ENCODE data around the gene DBF4B.

The DBF4B gene

GRCh38 chr17:44759916-44760243 lies 51.4 kb downstream of the DBF4B start:
- DNase-seq (ENCODE audit: low spot score): no peak

GRCh38 chr17:44760474-44761308 lies 52.2 kb downstream of the DBF4B start:
- DNase-seq (ENCODE audit: low spot score): no peak

DNA sequence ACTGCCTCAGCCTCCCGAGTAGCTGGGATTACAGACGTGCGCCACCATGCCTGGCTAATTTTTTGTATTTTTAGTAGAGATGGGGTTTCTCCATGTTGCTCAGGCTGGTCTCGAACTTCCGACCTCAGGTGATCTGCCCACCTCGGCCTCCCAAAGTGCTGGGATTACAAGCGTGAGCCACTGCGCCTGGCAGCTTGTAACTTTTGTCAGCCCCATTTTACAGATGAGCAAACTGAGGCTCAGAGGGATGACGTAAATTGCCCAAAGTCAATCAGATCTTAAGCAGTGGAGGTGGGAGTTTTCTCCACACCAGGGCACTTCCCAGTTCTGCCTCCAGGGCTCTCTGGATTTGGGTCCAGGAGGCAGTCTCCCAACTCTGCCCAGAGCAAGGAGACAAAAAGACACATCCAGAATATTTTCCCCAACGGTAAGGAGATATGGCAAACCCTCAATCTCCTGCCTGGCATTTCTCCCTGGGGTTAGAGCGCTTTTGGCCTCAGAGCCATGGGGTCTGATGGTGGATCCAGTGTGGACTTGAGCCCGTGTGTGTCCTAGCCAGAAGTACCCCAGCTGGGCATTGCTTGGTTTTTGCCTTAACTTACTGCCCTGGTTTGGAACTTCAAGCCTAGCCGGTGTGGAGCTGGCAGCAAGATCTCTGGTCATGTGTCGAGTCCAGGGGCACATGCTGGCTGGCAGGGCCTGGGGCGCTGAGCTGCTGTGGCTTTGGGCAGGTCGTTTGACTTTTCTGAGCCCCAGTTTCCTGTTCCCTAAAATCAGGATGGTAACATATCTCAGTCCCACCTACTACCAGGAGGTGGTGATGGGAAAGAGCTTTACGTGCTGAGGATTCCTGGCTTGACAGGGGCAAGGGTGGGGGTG lies 53.7 kb downstream of the DBF4B start:
- DNase-seq (ENCODE audit: low spot score): no peak

- DNase-seq (ENCODE audit: low spot score): no peak
Measured at GRCh38 chr17:44763170-44763569, 54.7 kb downstream of the DBF4B start.

GRCh38 chr17:44765965-44766364 lies 57.5 kb downstream of the DBF4B start:
- no peak for DNase-seq (ENCODE audit: low spot score)

- no peak for DNase-seq (ENCODE audit: low spot score)
Measured at GRCh38 chr17:44766409-44767038, 58.1 kb downstream of the DBF4B start.

GRCh38 chr17:44767493-44767892 lies 59.0 kb downstream of the DBF4B start:
- no peak for DNase-seq (ENCODE audit: low spot score)

DNA sequence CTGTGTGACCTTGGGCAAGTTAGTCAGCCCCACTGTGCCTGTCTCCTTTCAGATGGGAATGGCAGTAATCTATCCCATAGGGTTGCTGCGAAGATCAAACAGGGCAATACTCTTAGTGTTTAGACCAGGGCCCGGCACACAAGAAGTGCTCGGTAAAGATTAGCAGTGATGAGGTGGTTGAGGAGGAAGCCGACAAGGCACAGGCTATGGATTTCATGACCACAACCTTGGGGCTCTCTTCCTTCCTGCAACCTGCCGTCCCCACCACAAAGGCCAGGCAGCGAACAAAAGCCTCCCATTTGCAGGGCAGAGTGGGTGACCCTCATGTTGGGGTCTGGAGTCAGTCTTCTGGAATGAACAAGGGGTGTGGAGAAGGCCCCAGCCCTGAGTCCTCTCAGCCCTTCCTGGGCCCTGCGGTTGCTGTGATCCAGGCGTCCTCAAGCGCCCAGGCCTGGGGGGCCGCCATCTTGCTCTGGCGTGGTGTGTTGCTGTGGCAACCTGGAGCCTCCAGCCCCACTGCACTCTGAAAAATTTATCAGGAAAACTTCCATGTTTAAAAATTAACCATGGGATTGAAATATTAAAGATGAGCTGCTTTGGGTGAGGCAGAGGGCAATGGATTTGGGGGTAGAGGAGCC lies 60.2 kb downstream of the DBF4B start:
- DNase-seq (ENCODE audit: low spot score): no peak

GRCh38 chr17:44769230-44769629 lies 60.8 kb downstream of the DBF4B start:
- no peak for DNase-seq (ENCODE audit: low spot score)

DNA sequence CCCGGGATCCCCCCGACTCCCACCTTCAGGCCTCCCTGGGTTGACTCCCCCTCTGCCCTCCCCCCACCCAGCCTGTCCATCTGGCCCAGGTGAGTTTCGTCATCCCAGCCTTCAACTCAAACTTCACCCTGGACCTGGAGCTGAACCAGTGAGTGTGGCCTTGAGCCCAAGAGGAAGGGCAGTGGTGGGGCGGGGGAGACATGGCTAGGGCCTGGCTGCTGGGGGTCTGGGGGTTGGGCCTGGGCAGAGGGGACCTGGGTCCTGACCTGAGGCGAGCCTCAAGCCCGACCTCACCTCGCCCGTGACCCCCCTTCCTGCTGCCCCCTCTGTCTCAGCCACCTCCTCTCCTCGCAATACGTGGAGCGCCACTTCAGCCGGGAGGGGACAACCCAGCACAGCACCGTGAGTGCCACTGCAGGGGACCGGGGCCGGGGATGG lies 61.2 kb downstream of the DBF4B start:
- DNase-seq (ENCODE audit: low spot score): no peak

DNA sequence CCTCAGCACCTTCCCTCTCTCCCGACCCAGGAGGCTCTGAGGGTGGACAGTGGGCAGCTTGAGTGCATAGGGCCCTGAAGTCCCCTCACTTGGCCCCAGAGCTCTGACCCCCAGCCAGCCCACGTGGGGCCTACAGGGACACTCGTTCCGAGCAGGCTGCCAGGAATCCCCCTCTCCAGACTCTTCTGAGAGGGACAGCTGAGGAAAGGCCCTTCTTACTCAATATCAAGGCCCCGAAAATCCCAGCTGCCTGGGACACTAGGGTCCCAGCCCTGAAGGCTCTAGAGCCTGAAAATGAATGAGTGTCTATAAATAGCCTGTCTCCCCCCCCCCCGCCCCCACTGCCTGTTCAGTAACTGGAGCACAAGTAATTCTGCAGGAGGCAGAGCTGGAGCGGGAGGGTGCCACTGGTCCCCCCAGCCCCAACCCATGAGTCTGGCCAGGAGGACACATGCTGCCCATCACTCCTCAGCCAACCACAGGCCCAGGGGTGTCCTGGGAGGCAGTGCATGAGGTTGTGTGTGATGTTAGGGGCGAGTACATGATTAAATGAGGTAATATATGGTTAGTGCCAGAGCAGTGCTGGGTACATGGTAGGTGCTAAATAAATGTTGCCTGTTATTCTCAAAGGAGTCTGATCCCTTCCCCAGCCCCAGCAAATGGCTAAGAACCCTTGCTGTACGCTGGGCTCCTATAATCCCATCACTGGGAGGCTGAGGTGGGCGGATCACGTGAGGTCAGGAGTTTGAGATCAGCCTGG lies 61.9 kb downstream of the DBF4B start:
- DNase-seq (ENCODE audit: low spot score): no peak

DNA sequence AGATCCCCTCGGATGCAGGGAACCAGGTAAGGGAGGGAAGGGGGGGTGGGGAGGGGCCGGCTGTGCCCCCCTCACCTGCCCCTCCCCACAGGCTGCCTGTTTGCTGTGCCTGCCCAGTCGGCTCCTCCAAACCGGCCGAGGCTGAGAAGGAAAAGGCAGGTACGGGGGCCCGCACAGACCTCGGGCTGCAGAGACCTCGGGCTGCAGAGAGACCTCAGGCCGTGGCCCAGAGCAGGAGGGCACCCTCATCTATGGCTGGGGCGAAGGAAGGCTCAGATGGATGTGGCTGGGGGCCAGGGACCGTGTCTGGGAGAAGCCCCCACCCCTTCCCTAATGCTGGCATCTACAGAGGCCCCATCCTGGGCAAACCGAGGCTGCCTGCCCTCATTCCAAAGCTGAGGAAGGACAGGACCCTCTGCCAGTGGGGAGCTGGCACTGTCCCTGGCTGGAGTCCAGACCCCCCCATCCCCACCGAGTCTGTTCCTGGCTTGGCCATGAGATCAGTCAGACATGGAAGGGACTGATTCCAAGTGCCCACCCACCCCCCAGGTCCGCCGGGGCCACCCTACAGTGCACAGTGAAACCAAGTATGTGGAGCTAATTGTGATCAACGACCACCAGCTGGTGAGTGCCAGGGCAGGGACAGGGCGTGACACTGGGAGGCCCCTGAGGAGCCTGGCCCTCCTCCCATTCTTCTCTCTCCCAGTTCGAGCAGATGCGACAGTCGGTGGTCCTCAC lies 64.0 kb downstream of the DBF4B start:
- DNase-seq (ENCODE audit: low spot score): no peak

DNA sequence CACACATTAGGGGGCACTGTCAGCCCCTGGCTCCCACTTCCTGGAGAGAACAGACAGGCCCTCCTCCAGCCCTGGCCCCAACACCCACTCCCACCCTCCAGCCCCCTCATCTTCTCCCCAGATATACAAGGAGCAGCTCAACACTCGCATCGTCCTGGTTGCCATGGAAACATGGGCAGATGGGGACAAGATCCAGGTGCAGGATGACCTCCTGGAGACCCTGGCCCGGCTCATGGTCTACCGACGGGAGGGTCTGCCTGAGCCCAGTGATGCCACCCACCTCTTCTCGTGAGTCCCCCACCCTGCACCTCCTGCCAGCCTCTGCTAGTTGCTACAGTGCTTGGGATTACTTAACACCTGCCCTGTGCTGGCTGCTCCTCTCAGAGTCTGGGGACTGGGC lies 64.7 kb downstream of the DBF4B start:
- no peak for DNase-seq (ENCODE audit: low spot score)

DNA sequence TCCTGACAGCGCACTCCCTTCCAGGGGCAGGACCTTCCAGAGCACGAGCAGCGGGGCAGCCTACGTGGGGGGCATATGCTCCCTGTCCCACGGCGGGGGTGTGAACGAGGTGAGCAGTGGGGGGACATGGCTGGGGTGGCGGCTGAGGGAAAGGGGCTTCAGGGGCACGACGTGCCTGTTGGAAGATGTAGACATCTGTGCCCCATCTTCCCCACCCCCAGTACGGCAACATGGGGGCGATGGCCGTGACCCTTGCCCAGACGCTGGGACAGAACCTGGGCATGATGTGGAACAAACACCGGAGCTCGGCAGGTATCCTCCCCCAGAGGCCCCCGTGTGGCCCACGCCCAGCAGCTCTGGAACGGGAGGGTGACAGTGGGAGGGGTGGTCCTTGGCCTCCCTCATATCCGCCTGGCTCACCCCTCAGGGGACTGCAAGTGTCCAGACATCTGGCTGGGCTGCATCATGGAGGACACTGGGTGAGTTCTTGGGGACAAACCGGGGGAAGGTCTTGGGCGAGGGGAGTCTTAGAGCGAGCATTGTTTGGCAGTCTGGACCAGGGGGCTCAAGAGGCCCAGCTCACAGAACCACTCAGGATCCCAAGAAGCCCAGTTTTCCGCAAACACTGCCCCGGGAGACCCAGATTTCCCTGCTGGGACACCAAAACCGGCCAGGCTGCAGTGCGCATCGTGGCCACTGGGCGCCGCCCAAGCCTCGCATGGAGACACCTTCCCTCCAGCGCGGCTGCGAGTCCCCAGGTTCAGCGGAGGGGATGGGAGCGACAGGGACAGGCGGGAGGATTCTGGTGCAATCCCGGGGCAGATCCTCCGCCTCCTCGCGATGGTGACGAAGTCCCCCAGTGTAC lies 66.0 kb downstream of the DBF4B start:
- peak; percentile 80 for DNase-seq (ENCODE audit: low spot score)

GRCh38 chr17:44775136-44775837 lies 66.8 kb downstream of the DBF4B start:
- peak; percentile 99 for DNase-seq (ENCODE audit: low spot score)

GRCh38 chr17:44775838-44776621 lies 67.6 kb downstream of the DBF4B start:
- peak; percentile 60 for DNase-seq (ENCODE audit: low spot score)

DNA sequence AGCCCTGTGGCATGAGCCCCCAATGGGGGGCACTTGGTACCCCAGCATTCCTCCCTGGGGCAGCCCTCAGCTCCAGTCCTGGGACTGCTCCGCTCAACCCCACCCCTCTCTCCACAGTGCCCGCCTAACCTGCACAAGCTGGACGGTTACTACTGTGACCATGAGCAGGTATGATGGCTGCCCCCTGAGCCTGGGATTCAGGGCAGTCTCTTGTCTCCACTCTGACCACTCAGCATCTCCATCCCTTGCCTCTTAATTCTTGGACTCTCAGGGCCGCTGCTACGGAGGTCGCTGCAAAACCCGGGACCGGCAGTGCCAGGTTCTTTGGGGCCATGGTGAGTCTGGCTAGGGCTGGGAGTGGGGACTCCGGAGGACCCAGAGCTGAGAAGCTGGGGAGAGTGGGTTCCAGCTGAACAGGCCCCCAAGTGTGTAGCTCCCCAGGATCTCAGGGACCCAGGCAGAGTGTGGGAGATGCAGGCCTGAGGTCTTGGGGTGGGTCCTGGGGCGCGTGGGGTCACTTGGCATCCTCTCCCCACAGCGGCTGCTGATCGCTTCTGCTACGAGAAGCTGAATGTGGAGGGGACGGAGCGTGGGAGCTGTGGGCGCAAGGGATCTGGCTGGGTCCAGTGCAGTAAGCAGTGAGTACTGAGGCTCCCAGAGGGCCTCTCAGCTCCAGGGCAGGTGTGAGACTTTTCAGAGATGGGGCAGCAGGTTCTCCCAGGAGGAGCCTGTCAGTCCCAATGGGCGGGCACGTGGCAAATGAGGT lies 68.3 kb downstream of the DBF4B start:
- DNase-seq (ENCODE audit: low spot score): no peak

All from SW480 (cell line).